Globus pallidus (tissue), 1 donor: ENCODE measurements around the gene NPAS3.
A peak's percentile ranks its signal among the peaks of the same experiment; 100 is the strongest.

Experiments used
- DNase-seq: peaks from one replicate; pipeline ENCODE4 v3.0.0-alpha.2; 2015; ENCODE audit warnings: low spot score

NPAS3 gene

GRCh38 chr14:33556382-33557121 is 617.9 kb downstream of the NPAS3 start:
- no peak for DNase-seq

GRCh38 chr14:33560718-33561431 is 622.2 kb downstream of the NPAS3 start:
- no peak for DNase-seq

GRCh38 chr14:33561488-33562175 is 623.0 kb downstream of the NPAS3 start:
- DNase-seq, result no peak

- no peak for DNase-seq
Measured at GRCh38 chr14:33563191-33563900, 624.7 kb downstream of the NPAS3 start.

- no peak for DNase-seq
Measured at GRCh38 chr14:33563901-33564197, 625.2 kb downstream of the NPAS3 start.

- DNase-seq, result no peak
Measured at GRCh38 chr14:33564774-33565630, 626.3 kb downstream of the NPAS3 start.

- DNase-seq, result no peak
Measured at GRCh38 chr14:33566082-33566481, 627.4 kb downstream of the NPAS3 start.

GRCh38 chr14:33567023-33567728 is 628.5 kb downstream of the NPAS3 start:
- DNase-seq, result no peak

- no peak for DNase-seq
Measured at GRCh38 chr14:33567731-33568130, 629.1 kb downstream of the NPAS3 start.

- no peak for DNase-seq
Measured at GRCh38 chr14:33568935-33569579, 630.4 kb downstream of the NPAS3 start.

- peak; percentile 27 for DNase-seq
Measured at GRCh38 chr14:33569821-33570687, 631.4 kb downstream of the NPAS3 start.

- peak; percentile 42 for DNase-seq
Measured at GRCh38 chr14:33570694-33571310, 632.1 kb downstream of the NPAS3 start.

GRCh38 chr14:33573301-33573880 is 634.7 kb downstream of the NPAS3 start:
- no peak for DNase-seq

GRCh38 chr14:33576014-33576413 is 637.3 kb downstream of the NPAS3 start:
- DNase-seq, result no peak

- DNase-seq, result no peak
Measured at GRCh38 chr14:33578461-33579216, 640.0 kb downstream of the NPAS3 start.

- DNase-seq, result no peak
Measured at GRCh38 chr14:33580231-33580749, 641.6 kb downstream of the NPAS3 start.

GRCh38 chr14:33580841-33581240 is 642.2 kb downstream of the NPAS3 start:
- DNase-seq, result no peak

GRCh38 chr14:33584697-33585096 is 646.0 kb downstream of the NPAS3 start:
- DNase-seq, result no peak
